HepG2 (cell line): Measurements from ENCODE around the gene GKN1. TPM values are rescaled to one million over a fixed set of nuclear protein-coding genes. Genes with fewer than 3 reads are reported as not detected.
A peak's percentile ranks its signal among the peaks of the same experiment; 100 is the strongest.

Experiments used
- ATAC-seq: fragments of 200-7000 bp; cut with Tn5 transposase; 3 replicates; pipeline ENCODE4 v1.9.1; 2020; ENCODE audit warnings: mild to moderate bottlenecking, moderate library complexity
- BruUV-seq: library from RNA; stranded (reverse); fragments of 400-500 nt; replicated peaks from 2 replicates; lab custom pipeline; 2021; lab: Mats Ljungman, UMichigan
- CTCF ChIA-PET: fragments of 300-600 bp; formaldehyde crosslinking; extraction: SDS; loops from one replicate; lab custom pipeline; 2021; ENCODE audit warnings: low total read pairs, inconsistent platforms, low intra/inter-chr PET ratio; lab: Yijun Ruan, JAX
- POLR2A ChIA-PET: fragments of 350-600 bp; sonication (Branson Sonifier 250); formaldehyde crosslinking; loops from one replicate; lab custom pipeline; 2020; ENCODE audit warnings: antibody characterized with exemption, inconsistent platforms; lab: Yijun Ruan, JAX
- DNase-seq: peaks from one replicate; pipeline ENCODE4 v3.0.0-alpha.2; 2015; ENCODE audit warnings: low spot score
- FAIRE-seq: peaks from 3 replicates; lab custom pipeline; 2011; peaks lifted over from hg19 to GRCh38; lab: Jason Lieb, UNC
- H2AFZ ChIP-seq: one replicate; pipeline ENCODE4 v1.6.1; 2011; ENCODE audit warnings: low read length, inconsistent platforms
- H3K27ac ChIP-seq: fragments of 300-600 bp; 3 replicates; pipeline ENCODE4 v1.8.0; 2011; ENCODE audit warnings: mixed run types, mild to moderate bottlenecking, mixed read lengths, low read length, inconsistent platforms; ENCODE audit not compliant: insufficient read depth; ENCODE audit errors: extremely low read length
- H3K27me3 ChIP-seq, 2 experiments: fragments of 200-600 bp in 1 of 2; 2 replicates in 1 of 2; 3 replicates in 1 of 2; pipeline versions ENCODE4 v1.6.0 to v1.8.0; 2011; ENCODE audit warnings: low read length in 2 of 2, mild to moderate bottlenecking in 2 of 2, moderate library complexity in 2 of 2, inconsistent platforms in 1 of 2; ENCODE audit not compliant: insufficient read depth in 2 of 2, control insufficient read depth in 1 of 2
- H3K36me3 ChIP-seq, 2 experiments: fragments of 200-600 bp in 1 of 2; replicated peaks in 1 of 2; 2 replicates in 1 of 2; 3 replicates in 1 of 2; pipeline versions ENCODE4 v1.5.1 to v1.8.0; 2011; ENCODE audit warnings: low read length in 2 of 2, inconsistent platforms in 1 of 2; ENCODE audit not compliant: insufficient read depth in 2 of 2, control insufficient read depth in 1 of 2
- H3K4me1 ChIP-seq: 2 replicates; pipeline ENCODE4 v1.5.1; 2012; ENCODE audit warnings: low read length, inconsistent platforms; ENCODE audit not compliant: insufficient read depth
- H3K4me2 ChIP-seq: 2 replicates; pipeline ENCODE4 v1.6.0; 2011; ENCODE audit warnings: low read depth, low read length, inconsistent platforms
- H3K4me3 ChIP-seq, 3 experiments: fragments of 200-600 bp in 1 of 3; sonication (generic), shearing (Covaris generic) in 1 of 3; replicated peaks in 1 of 3; 2 replicates each; pipeline ENCODE4 v1.5.1; 2011 to 2016; ENCODE audit warnings: low read length in 3 of 3, inconsistent platforms in 2 of 3, low read depth in 2 of 3, mild to moderate bottlenecking in 2 of 3, control low read depth in 1 of 3, mixed read lengths in 1 of 3; ENCODE audit not compliant: insufficient read depth in 1 of 3
- H3K79me2 ChIP-seq: one replicate; pipeline ENCODE4 v1.6.1; 2011; ENCODE audit warnings: low read length, inconsistent platforms; ENCODE audit not compliant: insufficient read depth
- H3K9ac ChIP-seq: 2 replicates; pipeline ENCODE4 v1.6.0; 2011; ENCODE audit warnings: mild to moderate bottlenecking, low read depth, low read length, inconsistent platforms; ENCODE audit not compliant: insufficient read depth
- H3K9me3 ChIP-seq: 2 replicates; pipeline ENCODE4 v1.5.1; 2012; ENCODE audit warnings: mild to moderate bottlenecking, low read length
- H4K20me1 ChIP-seq: 2 replicates; pipeline ENCODE4 v1.6.0; 2011; ENCODE audit warnings: inconsistent platforms, mild to moderate bottlenecking, low read length, moderate library complexity; ENCODE audit not compliant: insufficient read depth
- DRAP1 ChIP-seq: IDR thresholded peaks from 2 replicates; pipeline ENCODE4 v1.6.1; 2016; ENCODE audit warnings: missing genetic modification reagents, missing compliant biosample characterization
- MAFF ChIP-seq: IDR thresholded peaks from 2 replicates; pipeline ENCODE4 v1.6.1; 2011; ENCODE audit warnings: low read depth, low read length, improper control_type of control experiment
- MAFK ChIP-seq, 2 experiments: IDR thresholded peaks in 1 of 2; conservative IDR thresholded peaks in 1 of 2; 2 replicates each; pipeline ENCODE4 v1.6.1; 2011; ENCODE audit warnings: improper control_type of control experiment in 2 of 2, low read length in 2 of 2
- MAZ ChIP-seq, 2 experiments: sonication (generic) in 1 of 2; formaldehyde crosslinking in 1 of 2; IDR thresholded peaks; 2 replicates each; pipeline versions ENCODE4 v1.5.0 to v1.6.1; 2012 to 2020; ENCODE audit warnings: low read depth in 2 of 2, mild to moderate bottlenecking in 2 of 2, borderline replicate concordance in 1 of 2, improper control_type of control experiment in 1 of 2, low read length in 1 of 2, missing genetic modification reagents in 1 of 2, moderate library complexity in 1 of 2
- MBNL3 ChIP-seq: fragments of 250-450 bp; sonication (Bioruptor Pico); conservative IDR thresholded peaks from 2 replicates; pipeline ENCODE4 v1.8.0; 2022; ENCODE audit warnings: mild to moderate bottlenecking, inconsistent platforms
- SMARCE1 ChIP-seq: fragments of 450-650 bp; IDR thresholded peaks from 2 replicates; pipeline ENCODE4 v1.6.1; 2017; ENCODE audit warnings: borderline replicate concordance
- ZBTB2 ChIP-seq: sonication (generic); formaldehyde crosslinking; IDR thresholded peaks from 2 replicates; pipeline ENCODE4 v1.8.0; 2022; ENCODE audit warnings: low read depth, missing genetic modification reagents
- ZBTB43 ChIP-seq: sonication (generic); formaldehyde crosslinking; conservative IDR thresholded peaks from 2 replicates; pipeline ENCODE4 v1.4.0; 2020; ENCODE audit warnings: missing genetic modification reagents
- ZNF292 ChIP-seq: sonication (generic); formaldehyde crosslinking; IDR thresholded peaks from 2 replicates; pipeline ENCODE4 v1.8.1; 2022; ENCODE audit warnings: mild to moderate bottlenecking, low read depth, missing genetic modification reagents, borderline replicate concordance
- ZNF354B ChIP-seq: sonication (generic); formaldehyde crosslinking; IDR thresholded peaks from 2 replicates; pipeline ENCODE4 v1.8.0; 2022; ENCODE audit warnings: mild to moderate bottlenecking, missing genetic modification reagents
- ZNF772 ChIP-seq: sonication (generic); formaldehyde crosslinking; IDR thresholded peaks from 2 replicates; pipeline ENCODE4 v1.5.0; 2020; ENCODE audit warnings: mild to moderate bottlenecking, missing genetic modification reagents
- WGBS: methylation state at CpG from one replicate; pipeline ENCODE4 v1.1.6; 2017; ENCODE audit warnings: low lambda C conversion rate; 5-methylcytosine and 5-hydroxymethylcytosine counted together
- in situ Hi-C: cut with HindIII; loops from 2 replicates; pipeline ENCODE4 v1.10.0; 2017; ENCODE audit warnings: low pct_unique_long_range_greater_than_20kb; ENCODE audit not compliant: extremely low pct_ligation_motif_present
- intact Hi-C: fragments of 100-400 bp; cut with micrococcal nuclease; formaldehyde crosslinking; loops from one replicate; pipeline ENCODE4 v1.10.0; 2022; ENCODE audit not compliant: unreplicated experiment
- polyA plus RNA-seq, 8 experiments: library from polyadenylated mRNA; depleted of rRNA in 3 of 8; stranded (reverse) in 7 of 8; unstranded in 1 of 8; fragments of >200 nt; fragmentation: Illumina TruSeq in 4 of 8; extraction: Trizol in 4 of 8; gene quantifications; 2 replicates each; pipeline versions ENCODE4 v1.2.1 to v1.2.3, GENCODE V29; 2011 to 2016; ENCODE audit warnings: low read depth in 4 of 8, missing spikeins in 1 of 8, mixed read lengths in 1 of 8; ENCODE audit not compliant: insufficient read depth in 1 of 8
- total RNA-seq, 5 experiments: library from RNA; depleted of rRNA; stranded (reverse); fragments of >200 nt; fragmentation: Illumina TruSeq; extraction: Trizol; gene quantifications; 2 replicates each; pipeline ENCODE4 v1.2.3, GENCODE V29; 2016; ENCODE audit warnings: low read depth in 1 of 5

Gene GKN1
- total and polyA plus RNA-seq, 2 of the 13 experiments (the other 11 are each of a cell fraction or from before 2014, with no cell fraction given) = not detected

- Histone ChIP-seq H4K20me1 (no peaks in the 10 kb centered on the region), H3K9ac (no peak overlapping the region), H3K27ac (no peak overlapping the region), H3K4me2 (no peak overlapping the region), H3K4me1 (no peaks in the 10 kb centered on the region), H3K27me3 (peaks cover 0 to 30% of the 10 kb centered on the region in 2 experiments; a peak in 3 of 5 replicates), H3K36me3 (no peaks in the 10 kb centered on the region), H2AFZ (no peak overlapping the region), H3K9me3 (no peaks in the 10 kb centered on the region), H3K79me2 (no peaks in the 10 kb centered on the region), H3K4me3 (no peak overlapping the region)
- in situ Hi-C loops = no loop called here
- CTCF ChIA-PET = no interaction called here
- intact Hi-C loops = no loop called here
- POLR2A ChIA-PET = no interaction called here
- BruUV-seq = no TSS peak
- ATAC-seq = no peak
- FAIRE-seq = no peak
- no peak for TF ChIP-seq ZBTB2 (CRISPR knock-in tag)
- peak in 1 of 2 experiments; percentile 59; a peak in 2 of 4 replicates for TF ChIP-seq MAFK (conservative IDR thresholded peaks at IDR 0.05 in 1 of 2, IDR thresholded peaks at IDR 0.05 in 1 of 2; ENCODE audit: low read length in 2 of 2)
- TF ChIP-seq MAFF = 0 out of 2 replicates have a peak, but pooled peaks have one; percentile 28
- no peak for DNase-seq
Measured at GRCh38 chr2:68964282-68964681, 10.2 kb upstream of the GKN1 start.

- no peak for ATAC-seq
- TF ChIP-seq SMARCE1 (no peak), MAZ (IDR thresholded peaks at IDR 0.05; ENCODE audit: borderline replicate concordance, low read depth, low read length) (no peak), MAZ (CRISPR knock-in tag; IDR thresholded peaks at IDR 0.05; ENCODE audit: low read depth) (no peak), ZNF772 (CRISPR knock-in tag) (no peak), ZBTB43 (no peak), DRAP1 (no peak), ZNF292 (CRISPR knock-in tag) (no peak), ZNF354B (CRISPR knock-in tag) (no peak), MBNL3 (no peak)
- TF ChIP-seq, all 625 proteins: peak for 0
- Histone ChIP-seq H3K4me3 (no peak overlapping the region), H2AFZ (no peak overlapping the region), H3K79me2 (no peaks in the 10 kb centered on the region), H3K4me1 (no peaks in the 10 kb centered on the region), H3K4me2 (no peak overlapping the region), H3K9me3 (no peaks in the 10 kb centered on the region), H3K36me3 (no peaks in the 10 kb centered on the region), H3K27me3 (peaks cover 0 to 34% of the 10 kb centered on the region in 2 experiments; a peak in 3 of 5 replicates), H4K20me1 (no peaks in the 10 kb centered on the region), H3K9ac (no peak overlapping the region), H3K27ac (no peak overlapping the region)
- in situ Hi-C loops (no loop called here), intact Hi-C loops (no loop called here)
- CTCF ChIA-PET = no interaction called here
- DNase-seq (no peak), FAIRE-seq (no peak)
- POLR2A ChIA-PET = no interaction called here
- no TSS peak for BruUV-seq
- WGBS = 14% methylated on average over 1 of the region's 1 CpG
Measured at GRCh38 chr2:68968221-68968620, 6.2 kb upstream of the GKN1 start.
